Stimulated activated CD4-positive, alpha-beta T cell treated with anti-CD3 and anti-CD28 coated beads, Interleukin-1b, Interleukin-23, amount 100 ng/mL, for 4 hours (primary cell): ENCODE measurements around the gene SPINK2.
A peak's percentile ranks its signal among the peaks of the same experiment; 100 is the strongest.

ENCODE experiments used
- DNase-seq, 2 donors: peaks; one replicate each; pipeline ENCODE4 v3.0.0-alpha.2; 2020; ENCODE audit warnings: low read depth in 2 of 2

The SPINK2 gene, protein sequence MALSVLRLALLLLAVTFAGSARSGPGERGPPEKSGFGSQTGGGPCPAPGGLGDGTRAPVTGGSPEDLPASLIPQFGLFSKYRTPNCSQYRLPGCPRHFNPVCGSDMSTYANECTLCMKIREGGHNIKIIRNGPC

DNA sequence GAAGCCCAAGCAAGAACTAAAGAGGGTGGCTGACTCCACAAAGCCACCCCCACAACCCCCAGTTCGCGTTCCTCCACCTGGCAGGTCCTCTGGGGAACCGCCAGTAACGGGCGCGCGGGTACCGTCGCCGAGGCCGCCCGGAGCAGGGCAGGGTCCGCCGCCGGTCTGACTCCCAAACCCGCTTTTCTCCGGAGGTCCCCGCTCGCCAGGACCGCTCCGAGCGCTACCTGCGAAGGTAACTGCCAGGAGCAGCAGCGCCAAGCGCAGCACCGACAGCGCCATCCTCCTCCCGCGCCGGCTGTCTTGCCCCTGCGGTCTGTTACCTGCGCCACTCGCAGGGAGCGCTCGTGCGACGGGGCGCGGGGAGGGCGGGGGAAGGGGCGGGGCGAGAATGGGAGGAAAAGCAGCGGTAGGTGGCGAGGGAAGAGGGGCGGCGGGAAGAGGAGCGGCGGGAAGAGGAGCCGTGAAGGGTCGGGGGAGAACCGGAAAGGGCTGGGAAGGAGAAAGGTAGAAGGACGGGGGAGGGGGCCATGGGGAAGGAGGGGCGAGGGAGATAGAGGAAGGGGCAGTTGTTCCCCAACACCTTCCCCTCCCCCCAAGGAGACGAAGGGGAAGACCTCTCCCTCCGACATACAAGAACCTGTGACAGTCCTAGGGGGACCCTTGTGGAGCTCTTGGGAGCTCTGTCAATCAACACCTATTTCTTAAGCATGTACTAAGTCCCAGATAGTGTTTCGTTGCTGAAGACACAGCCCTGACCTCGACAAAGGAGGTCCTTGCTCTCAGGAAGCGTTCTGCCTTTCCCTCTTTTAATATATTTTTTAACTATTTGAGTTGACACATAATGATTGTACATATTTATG is at the start of gene SPINK2:
Gene SPINK2, minus strand, starts transcription at position 321 of the 863 bp plus-strand sequence. Its CDS starts 39 bp downstream, at position 282.
- peak; percentile 55 to 68 for DNase-seq

DNA sequence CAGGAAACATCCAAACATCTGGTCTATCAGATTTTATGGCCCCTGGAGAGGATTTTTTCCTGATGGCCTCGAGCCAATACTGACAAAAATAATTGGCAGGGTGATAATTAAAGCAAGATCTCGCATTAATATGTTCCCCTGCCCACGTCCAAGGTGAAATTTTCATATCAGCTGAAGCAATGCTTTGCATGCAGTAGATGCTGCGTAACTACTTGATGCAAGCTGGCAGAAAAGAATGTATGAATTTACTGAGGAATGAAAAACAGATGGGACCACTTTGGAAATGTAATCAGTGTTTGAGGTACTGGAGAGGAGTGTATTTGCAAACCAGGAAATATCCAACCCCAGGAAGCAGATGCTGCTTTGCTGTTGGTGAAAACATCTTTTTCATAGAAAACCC is 49.4 kb upstream of the SPINK2 start:
- DNase-seq: no peak

DNA sequence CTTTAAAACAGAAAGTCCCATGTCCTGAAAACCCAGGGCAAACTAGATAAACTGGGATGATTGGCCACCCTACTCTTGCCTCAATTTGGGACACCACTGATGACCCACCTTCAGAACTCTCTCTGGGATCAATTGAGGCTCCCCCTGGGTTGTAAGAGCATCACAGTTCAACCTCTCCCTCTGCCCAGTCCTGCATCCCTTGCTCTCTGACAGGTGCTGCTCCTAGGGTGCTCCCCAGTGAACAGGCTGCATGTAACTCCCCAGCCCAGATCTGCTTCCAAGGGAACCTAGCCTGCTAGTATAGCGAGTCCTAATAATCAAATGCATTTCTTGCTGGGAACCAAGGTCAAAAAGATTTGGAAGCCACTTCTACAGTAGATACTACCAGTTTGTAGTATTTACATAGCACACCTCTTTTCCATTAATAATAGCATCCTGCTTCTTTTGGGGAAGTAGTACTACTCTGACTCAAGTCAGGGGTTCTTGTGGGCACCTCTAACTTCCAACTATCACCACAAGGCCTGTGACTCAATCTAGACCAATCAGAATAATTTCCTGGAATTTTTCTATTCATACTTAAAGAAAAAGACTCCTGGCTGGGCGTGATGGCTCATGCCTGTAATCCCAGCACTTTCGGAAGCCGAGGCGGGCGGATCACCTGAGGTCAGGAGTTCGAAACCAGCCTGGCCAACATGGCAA is 42.1 kb upstream of the SPINK2 start:
- no peak for DNase-seq

DNA sequence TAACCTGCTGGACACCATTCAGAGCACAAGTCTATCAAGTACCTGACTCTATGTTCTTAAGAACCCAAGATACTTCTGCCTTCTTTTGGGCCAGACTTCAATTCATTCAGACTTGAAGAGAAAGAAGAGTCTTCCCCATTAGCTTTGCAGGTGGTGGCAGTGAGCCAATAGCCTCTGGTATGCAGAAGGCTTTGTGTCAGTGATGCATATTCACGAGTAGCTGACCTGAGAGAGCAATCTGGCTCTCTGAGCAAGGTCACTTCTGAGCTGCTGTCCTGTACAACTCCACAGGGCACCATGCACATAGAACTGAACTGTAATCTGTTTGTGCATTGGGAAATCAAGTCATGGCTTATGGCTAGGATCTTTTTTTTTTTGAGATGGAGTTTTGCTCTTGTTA is 39.9 kb upstream of the SPINK2 start:
- no peak for DNase-seq

DNA sequence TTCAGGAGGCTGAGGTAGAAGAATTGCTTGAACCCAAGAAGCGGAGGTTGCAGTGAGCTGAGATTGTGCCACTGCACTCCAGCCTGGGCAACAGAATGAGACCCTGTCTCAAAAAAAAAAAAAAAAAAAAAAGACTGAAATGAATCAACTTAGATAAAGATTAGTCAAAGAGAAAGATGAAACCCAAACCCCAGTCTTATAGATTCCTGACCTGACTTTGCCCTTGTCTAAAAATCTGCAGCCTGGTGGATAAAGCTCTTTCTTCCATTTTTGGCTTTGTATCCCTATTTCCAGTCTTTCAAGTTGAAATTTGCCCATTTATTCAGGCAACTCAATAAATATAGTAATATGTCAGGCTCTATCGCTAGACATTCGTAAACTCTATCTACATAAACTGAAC is 39.3 kb upstream of the SPINK2 start:
- no peak for DNase-seq

DNA sequence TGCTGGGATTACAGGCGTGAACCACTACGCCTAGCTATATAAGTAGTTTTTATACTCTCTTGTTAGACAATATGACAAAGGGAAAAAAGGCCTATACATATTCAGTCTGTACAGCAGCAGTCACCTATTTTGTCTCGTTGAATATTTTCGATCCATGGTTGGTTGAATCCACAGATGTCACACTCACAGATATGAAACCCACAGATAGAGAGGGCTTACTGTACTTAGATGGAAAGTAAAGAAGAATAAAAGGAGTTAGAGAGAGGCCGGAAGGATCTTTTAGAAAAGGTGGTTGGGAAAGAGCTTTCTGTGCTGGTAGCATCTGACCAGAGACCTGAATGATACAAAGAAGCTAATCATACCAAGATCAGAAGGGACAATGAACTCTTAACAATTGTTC is 38.3 kb upstream of the SPINK2 start:
- DNase-seq: no peak

DNA sequence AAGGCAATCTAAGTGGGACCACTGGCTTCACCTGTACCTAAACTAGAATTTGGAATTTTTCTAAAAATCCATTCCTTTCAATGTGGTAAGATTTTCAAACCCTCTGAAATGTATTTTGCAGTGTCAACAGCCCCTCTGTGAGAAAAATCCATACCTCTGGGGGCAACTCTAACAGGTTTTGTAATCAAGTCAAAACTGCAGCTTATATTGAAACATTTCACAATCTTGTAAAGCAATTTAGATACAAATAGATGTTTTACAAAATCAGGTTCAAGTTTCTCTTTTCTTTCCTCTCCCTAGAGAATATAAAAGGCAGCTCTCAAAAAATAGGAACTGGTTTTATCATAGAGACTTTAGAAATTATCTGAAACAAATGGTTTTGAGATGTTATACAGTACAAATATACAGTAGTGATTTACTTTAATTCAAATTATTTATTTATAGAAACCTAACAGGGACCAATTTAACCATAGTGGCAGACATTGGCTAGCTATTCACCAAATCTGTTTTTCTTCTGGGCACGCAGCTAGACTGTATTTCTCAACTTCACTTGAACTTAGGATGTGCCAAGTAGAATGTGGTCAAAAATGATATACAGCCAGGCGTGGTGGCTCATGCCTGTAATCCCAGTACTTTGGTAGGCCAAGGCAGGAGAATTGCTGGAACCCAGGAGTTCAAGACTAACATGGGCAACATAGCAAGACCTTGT is 36.3 kb upstream of the SPINK2 start:
- no peak for DNase-seq

DNA sequence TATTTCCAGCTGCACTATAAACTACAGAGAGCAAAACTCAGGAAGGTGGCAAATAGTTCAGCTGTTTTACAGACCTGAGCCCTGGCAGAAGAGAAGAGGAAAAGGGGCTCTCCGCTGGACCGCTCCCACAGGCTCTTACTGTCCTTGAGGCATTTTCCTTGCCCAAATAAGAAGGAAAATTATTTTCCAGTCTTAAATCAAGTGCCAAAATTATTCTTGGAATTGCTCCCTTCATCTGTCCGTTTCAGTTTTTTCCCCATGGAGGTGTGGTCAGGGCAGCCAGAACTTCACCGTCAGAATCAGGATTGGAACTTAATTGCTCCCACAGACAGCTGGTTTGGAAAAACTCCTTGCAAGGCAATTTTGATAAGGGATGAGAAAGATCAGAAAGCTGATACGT is 35.2 kb upstream of the SPINK2 start:
- DNase-seq: no peak

DNA sequence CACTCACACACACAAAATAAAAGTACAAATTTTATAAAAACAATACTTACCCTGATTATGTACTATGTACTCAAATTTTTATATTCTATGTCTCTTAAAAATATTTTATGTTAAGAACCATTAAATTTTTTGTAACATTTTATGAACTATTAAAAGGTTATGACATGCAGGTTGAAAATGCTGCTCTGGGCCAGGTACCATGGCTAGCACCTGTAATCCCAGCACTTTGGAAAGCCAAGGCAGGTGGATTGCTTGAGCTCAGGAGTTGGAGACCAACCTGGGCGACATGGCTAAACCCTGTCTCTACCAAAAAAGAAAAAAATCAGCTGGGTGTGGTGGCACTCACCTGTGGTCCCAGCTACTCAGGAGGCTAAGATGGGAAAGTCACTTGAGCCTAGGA is 29.4 kb upstream of the SPINK2 start:
- DNase-seq: no peak

DNA sequence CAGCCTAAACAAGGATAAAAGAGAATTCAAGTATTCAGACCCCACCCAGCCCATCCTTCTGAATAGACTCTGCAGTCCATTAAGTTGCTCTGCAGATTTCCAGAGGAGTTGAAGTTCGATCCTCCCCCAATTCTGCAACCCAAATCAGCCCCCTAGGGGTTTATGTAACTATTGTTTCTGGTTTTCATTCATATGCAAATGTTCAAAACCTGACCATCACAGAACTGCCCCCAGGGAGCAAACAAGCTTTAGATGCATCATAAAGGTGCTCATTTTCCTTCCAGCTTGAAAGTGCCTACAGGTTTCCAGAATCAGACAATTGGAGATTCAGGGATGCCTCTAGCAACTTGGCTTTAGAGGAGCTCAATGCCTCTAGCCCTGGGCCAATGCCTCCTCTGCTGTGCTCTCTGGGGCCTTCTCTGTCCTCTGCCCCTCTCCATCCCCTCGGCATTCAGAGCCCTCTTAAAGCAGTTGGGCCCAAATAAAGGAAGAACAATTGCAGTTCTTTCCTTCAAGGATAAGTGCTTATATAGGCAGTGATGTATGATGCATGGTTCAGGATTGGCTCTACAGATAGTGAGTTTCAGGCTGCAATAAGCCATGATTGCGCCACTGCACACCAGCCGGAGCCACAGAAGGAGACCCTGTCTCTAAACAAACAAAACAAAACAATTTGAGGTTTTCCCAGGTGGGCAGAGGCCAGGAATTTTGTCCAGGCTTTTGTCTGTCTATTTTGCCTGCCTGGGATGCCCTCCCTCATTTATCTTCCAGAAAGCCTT is 23.5 kb upstream of the SPINK2 start:
- no peak for DNase-seq

DNA sequence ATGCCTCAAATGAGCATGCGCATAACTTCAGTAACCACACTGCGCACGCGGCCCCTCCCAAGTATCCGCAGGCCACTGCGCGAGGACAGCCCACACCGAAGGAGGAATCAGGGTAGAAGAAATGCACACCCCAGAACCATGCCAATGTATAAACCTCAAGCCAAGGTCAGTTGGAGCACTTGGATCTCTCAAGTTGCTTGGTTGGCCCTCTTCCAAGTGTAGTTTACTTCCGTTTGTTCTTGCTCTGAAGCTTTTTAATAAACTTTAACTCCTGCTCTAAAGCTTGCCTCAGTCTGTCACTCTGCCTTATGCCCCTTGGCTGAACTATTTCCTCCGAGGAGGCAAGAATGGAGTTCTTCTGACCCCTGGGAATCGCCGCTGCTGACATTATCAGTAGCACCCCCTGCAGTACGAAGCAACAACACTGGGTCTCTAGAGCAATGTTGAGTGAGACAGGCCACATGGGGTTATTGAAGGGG is 22.0 kb upstream of the SPINK2 start:
- DNase-seq: no peak

DNA sequence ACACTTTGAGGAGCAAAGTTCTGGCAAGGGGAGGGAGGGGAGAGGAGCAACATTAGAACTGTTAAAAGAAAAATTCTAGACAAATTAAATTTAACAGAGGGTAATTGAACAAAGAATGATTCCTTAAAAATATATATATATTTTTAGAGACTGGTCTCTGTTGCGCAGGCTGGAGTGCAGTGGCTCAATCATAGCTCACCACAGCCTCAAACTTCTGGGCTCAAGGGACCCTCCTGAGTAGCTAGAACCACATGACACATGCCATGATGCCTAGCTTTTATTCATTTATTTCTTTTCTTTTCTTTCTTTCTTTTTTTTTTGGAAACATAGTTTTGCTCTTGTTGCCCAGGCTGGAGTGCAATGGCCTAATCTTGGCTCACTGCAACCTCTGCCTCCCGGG is 19.1 kb upstream of the SPINK2 start:
- no peak for DNase-seq

DNA sequence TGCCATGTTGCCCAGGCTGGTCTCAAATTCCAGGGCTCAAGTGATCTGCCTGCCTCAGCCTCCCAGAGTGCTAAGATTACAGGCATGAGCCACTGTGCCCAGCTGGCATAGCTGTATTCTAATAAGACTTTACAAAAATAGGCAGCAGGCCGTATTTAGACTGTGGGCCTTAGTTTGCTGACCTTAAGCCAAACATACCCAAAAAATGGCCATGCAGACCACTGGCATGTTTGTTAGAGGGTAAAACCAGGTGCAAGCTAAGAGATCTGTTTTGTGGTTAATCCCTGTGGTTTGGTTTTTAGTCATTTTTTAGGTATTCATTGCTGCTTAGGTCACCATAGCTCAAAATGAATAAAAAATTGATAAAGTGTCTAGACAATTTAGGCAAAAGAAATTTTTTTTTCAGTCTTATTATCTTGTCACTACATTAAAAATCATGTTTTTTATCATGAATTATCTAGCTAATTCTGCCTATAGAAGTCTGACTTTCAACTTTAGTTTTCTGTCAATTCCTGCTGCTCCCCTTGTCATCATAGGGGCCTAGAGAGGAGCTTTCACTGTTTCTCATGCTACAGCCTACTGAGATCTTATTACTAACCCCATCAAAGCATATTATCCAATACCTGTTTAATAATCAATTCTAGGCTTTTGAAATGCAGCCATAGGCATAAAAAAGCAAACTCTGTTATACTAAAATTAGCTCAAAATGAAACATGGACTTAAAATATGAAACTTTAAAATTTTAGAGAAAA is 7.5 kb upstream of the SPINK2 start:
- no peak for DNase-seq

DNA sequence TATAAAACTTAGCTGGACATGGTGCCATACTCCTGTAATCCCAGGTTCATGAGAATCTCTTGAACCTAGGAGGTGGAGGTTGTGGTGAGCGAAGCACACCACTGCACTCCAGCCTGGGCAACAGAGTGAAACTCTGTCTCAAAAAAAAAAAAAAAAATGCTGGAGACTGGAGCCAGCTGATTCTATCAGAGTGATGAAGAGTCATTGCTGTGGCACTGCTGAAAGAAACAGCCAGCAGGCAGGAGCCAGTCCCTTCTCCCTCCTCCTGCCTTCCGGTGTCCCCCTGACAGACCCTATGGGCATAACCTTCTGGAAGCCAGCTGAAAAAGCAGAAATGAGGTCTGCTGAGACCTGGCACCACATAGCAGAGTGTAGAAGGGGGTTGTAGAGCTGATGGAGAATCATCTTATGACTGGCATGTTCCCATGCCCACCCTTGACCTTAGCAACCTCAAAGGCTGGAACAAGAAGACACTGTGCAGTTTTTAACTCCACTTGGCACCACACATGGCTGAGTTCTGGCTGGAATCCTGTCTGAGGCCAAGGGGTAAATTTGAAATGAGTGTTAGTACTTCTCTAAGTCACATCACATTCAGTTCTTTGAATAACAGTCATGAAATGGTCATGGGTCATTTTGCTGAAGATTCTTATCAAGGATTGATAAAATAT is 2.6 kb upstream of the SPINK2 start:
- no peak for DNase-seq

DNA sequence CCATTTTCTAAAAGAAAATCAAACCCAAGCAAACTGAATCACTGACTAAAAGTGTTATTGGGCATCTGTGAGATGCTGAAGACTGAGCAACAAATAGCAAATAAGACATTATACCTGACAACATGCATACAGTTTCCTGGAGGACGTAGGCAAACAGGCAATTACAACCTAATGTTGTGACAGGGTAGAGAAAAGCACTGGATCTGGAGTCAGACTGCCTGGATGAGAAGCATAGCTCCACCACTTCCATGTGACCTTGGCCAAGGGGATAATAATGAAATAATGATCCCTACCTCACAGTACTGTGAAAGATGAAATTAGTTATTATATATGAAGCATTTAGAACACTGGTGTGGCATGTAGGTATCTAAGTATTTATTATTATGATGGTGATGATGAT is 2.7 kb downstream of the SPINK2 start:
- no peak for DNase-seq

DNA sequence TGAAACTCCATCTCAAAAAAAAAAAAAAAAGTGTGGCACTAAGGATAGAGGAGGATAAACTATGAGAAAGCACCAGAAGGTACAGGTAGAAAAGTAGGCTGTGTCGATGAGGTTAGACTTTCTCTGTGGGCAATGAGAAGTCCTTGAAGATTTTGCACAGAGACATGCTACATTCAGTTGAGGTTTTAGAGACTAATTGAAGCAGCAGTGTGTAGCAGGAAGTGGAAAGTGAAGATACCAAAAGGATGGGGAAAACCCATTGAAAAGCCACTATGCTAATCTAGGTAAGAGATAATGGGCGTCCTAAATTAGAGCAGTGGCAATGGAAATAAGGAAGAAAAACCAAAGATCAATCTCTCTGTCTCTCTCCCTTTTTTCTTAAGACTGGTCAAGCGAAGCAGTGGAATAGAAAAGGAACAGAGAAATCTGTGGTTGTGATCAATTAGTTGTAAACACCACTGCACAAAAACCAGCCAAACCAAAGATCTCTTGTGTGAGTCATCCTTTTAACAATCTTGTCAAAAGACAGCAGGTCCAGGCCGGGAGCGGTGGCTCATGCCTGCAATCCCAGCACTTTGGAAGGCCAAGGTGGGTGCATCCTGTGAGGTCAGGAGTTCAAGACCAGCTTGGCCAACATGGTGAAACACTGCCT is 3.5 kb downstream of the SPINK2 start:
- peak in 1 of 2 donors; percentile 12 for DNase-seq

DNA sequence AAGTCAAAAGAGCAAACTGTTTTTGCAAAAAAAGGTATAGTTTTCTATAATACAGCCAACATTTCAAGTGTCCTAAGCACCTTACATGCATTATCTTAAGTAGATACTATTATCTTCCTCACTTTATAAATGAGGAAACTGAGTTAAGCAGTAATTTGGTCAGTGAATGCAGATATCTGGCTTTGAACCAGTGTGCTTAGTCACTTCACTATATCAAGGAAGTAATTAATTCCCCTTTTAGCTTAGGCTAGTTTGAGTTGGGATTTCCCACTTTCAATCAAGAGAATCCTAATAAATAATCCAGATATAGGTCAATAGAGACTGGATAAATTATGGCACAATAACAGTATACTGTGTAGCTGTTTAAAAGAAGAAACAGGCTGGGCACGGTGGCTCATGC is 14.8 kb downstream of the SPINK2 start:
- DNase-seq: no peak

DNA sequence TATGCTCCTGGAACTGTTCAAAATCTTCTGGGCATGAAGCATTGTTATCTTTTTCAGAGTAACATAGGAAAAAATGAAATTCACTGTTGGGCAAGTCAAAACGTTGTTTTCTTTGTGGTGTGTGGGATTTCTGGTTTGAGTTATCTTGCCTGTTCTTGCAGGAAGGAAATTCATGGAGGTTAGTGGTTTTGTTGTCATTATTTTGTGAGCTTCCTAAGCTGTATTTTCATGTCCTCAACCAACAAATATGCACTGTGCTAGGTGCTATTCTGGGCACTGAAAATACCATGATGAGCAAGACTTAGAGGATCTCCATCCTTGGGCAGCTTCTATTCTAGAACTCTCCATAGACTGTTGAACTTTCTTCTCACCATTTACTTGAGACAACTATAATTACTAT is 16.9 kb downstream of the SPINK2 start:
- DNase-seq: no peak

DNA sequence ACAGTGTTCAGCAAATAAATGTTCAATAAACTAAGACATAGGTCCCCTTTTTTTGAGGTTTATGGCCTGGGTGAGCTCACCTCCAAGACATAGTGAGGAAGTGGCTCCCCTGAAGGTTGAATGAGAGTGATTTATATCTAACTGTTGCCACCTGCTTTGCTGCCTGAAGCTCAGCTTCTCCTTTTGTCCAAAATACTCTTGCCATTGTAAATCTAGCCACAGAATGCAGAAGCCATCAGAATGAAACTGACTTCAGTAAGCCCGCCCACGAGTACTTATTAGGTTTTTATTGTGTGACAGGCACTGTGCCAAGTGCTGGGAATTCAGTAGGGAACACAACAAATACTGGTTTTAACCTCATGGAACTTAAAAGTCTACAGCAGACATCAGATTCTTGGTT is 18.0 kb downstream of the SPINK2 start:
- no peak for DNase-seq
